HUES64 (cell line): Measurements from ENCODE around the gene GALNTL6.

Experiments used
- H3K27ac ChIP-seq: 2 replicates; pipeline ENCODE4 v1.7.0; 2013; ENCODE audit warnings: low read depth, low read length, inconsistent platforms
- H3K27me3 ChIP-seq: 2 replicates; pipeline ENCODE4 v1.6.1; 2013; ENCODE audit warnings: mild to moderate bottlenecking, low read length; ENCODE audit not compliant: insufficient read depth
- H3K36me3 ChIP-seq: 2 replicates; pipeline ENCODE4 v1.6.1; 2013; ENCODE audit warnings: mild to moderate bottlenecking, low read length; ENCODE audit not compliant: insufficient read depth
- H3K4me1 ChIP-seq: 2 replicates; pipeline ENCODE4 v1.6.1; 2013; ENCODE audit warnings: mild to moderate bottlenecking, low read length, moderate library complexity; ENCODE audit not compliant: insufficient read depth
- H3K4me3 ChIP-seq: 2 replicates; pipeline ENCODE4 v1.5.1; 2013; ENCODE audit warnings: mild to moderate bottlenecking, low read length, moderate library complexity
- H3K9ac ChIP-seq: 2 replicates; pipeline ENCODE4 v1.6.1; 2013; ENCODE audit warnings: mild to moderate bottlenecking, low read depth, low read length
- H3K9me3 ChIP-seq: 2 replicates; pipeline ENCODE4 v1.6.1; 2013; ENCODE audit warnings: low read depth, low read length; ENCODE audit not compliant: insufficient read depth
- WGBS: fragments of 150-250, 120-280 bp; methylation state at CpG from one replicate; pipeline ENCODE4 v1.1.7; 2013; ENCODE audit warnings: missing lambda C conversion rate; 5-methylcytosine and 5-hydroxymethylcytosine counted together

Gene GALNTL6

GRCh38 chr4:172485007-172485406 lies 671.8 kb downstream of the GALNTL6 start:
- 100% methylated on average over 1 of the region's 3 CpGs for WGBS
- Histone ChIP-seq H3K27ac (no peak overlapping the region), H3K9ac (no peak overlapping the region), H3K9me3 (peaks cover 16% of the 10 kb centered on the region), H3K4me3 (no peak overlapping the region), H3K27me3 (no peaks in the 10 kb centered on the region), H3K36me3 (no peaks in the 10 kb centered on the region), H3K4me1 (no peaks in the 10 kb centered on the region)

- Histone ChIP-seq H3K36me3 (no peaks in the 10 kb centered on the region), H3K9ac (no peak overlapping the region), H3K4me1 (no peaks in the 10 kb centered on the region), H3K27me3 (no peaks in the 10 kb centered on the region), H3K27ac (no peak overlapping the region), H3K9me3 (peaks cover 13% of the 10 kb centered on the region), H3K4me3 (no peak overlapping the region)
- 81% methylated on average over 2 of the region's 2 CpGs for WGBS
Measured at GRCh38 chr4:172486531-172486930, 673.3 kb downstream of the GALNTL6 start.

- Histone ChIP-seq H3K9me3 (no peaks in the 10 kb centered on the region), H3K27ac (no peak overlapping the region), H3K4me1 (no peaks in the 10 kb centered on the region), H3K36me3 (no peaks in the 10 kb centered on the region), H3K27me3 (no peaks in the 10 kb centered on the region), H3K4me3 (no peak overlapping the region), H3K9ac (no peak overlapping the region)
Measured at GRCh38 chr4:172489861-172490260, 676.7 kb downstream of the GALNTL6 start.

- 96% methylated on average over 3 of the region's 3 CpGs for WGBS
- no peaks in the 10 kb centered on the region for H3K4me1 ChIP-seq
- no peak overlapping the region for H3K4me3 ChIP-seq
- no peaks in the 10 kb centered on the region for H3K9me3 ChIP-seq
- no peaks in the 10 kb centered on the region for H3K27me3 ChIP-seq
- H3K36me3 ChIP-seq, result no peaks in the 10 kb centered on the region
- no peak overlapping the region for H3K9ac ChIP-seq
- no peak overlapping the region for H3K27ac ChIP-seq
Measured at GRCh38 chr4:172495769-172496168, 682.6 kb downstream of the GALNTL6 start.

GRCh38 chr4:172497321-172497720 lies 684.1 kb downstream of the GALNTL6 start:
- Histone ChIP-seq H3K27me3 (no peaks in the 10 kb centered on the region), H3K27ac (no peak overlapping the region), H3K36me3 (no peaks in the 10 kb centered on the region), H3K4me3 (no peak overlapping the region), H3K9ac (no peak overlapping the region), H3K9me3 (no peaks in the 10 kb centered on the region), H3K4me1 (no peaks in the 10 kb centered on the region)

- Histone ChIP-seq H3K36me3 (no peaks in the 10 kb centered on the region), H3K27ac (no peak overlapping the region), H3K4me3 (no peak overlapping the region)
Measured at GRCh38 chr4:172514011-172514410, 700.8 kb downstream of the GALNTL6 start.

GRCh38 chr4:172514801-172515200 lies 701.6 kb downstream of the GALNTL6 start:
- no peak overlapping the region for H3K4me3 ChIP-seq
- H3K9ac ChIP-seq, result no peak overlapping the region
- H3K4me1 ChIP-seq, result no peaks in the 10 kb centered on the region
- no peaks in the 10 kb centered on the region for H3K36me3 ChIP-seq
- no peaks in the 10 kb centered on the region for H3K9me3 ChIP-seq
- no peaks in the 10 kb centered on the region for H3K27me3 ChIP-seq
- no peak overlapping the region for H3K27ac ChIP-seq

More at GRCh38 chr4:172514011-172514410, 700.8 kb downstream of the GALNTL6 start:
- H3K4me1 ChIP-seq, result no peaks in the 10 kb centered on the region
- no peaks in the 10 kb centered on the region for H3K9me3 ChIP-seq
- no peaks in the 10 kb centered on the region for H3K27me3 ChIP-seq
- H3K9ac ChIP-seq, result no peak overlapping the region

- H3K27ac ChIP-seq, result no peak overlapping the region
- no peaks in the 10 kb centered on the region for H3K27me3 ChIP-seq
- H3K9ac ChIP-seq, result no peak overlapping the region
- H3K4me3 ChIP-seq, result no peak overlapping the region
- no peaks in the 10 kb centered on the region for H3K9me3 ChIP-seq
- no peaks in the 10 kb centered on the region for H3K4me1 ChIP-seq
- WGBS, result 93% methylated on average over 7 of the region's 7 CpGs
- no peaks in the 10 kb centered on the region for H3K36me3 ChIP-seq
Measured at GRCh38 chr4:172515266-172515879, 702.2 kb downstream of the GALNTL6 start.

GRCh38 chr4:172517391-172517790 lies 704.2 kb downstream of the GALNTL6 start:
- Histone ChIP-seq H3K36me3 (no peaks in the 10 kb centered on the region), H3K9ac (no peak overlapping the region), H3K27ac (no peak overlapping the region), H3K27me3 (no peaks in the 10 kb centered on the region), H3K4me1 (no peaks in the 10 kb centered on the region), H3K9me3 (no peaks in the 10 kb centered on the region), H3K4me3 (no peak overlapping the region)
- 88% methylated on average over 2 of the region's 2 CpGs for WGBS

GRCh38 chr4:172521248-172521647 lies 708.0 kb downstream of the GALNTL6 start:
- H3K9ac ChIP-seq, result no peak overlapping the region
- H3K27me3 ChIP-seq, result no peaks in the 10 kb centered on the region
- no peaks in the 10 kb centered on the region for H3K36me3 ChIP-seq
- no peaks in the 10 kb centered on the region for H3K9me3 ChIP-seq
- WGBS, result 92% methylated on average over 1 of the region's 1 CpG
- H3K27ac ChIP-seq, result no peak overlapping the region
- H3K4me3 ChIP-seq, result no peak overlapping the region
- H3K4me1 ChIP-seq, result no peaks in the 10 kb centered on the region

GRCh38 chr4:172521680-172522079 lies 708.5 kb downstream of the GALNTL6 start:
- Histone ChIP-seq H3K27me3 (no peaks in the 10 kb centered on the region), H3K9me3 (no peaks in the 10 kb centered on the region), H3K27ac (no peak overlapping the region), H3K36me3 (no peaks in the 10 kb centered on the region), H3K4me1 (no peaks in the 10 kb centered on the region), H3K9ac (no peak overlapping the region), H3K4me3 (no peak overlapping the region)
- no CpG with 5 or more reads among the region's 1 CpG for WGBS

GRCh38 chr4:172543249-172543648 lies 730.0 kb downstream of the GALNTL6 start:
- no peaks in the 10 kb centered on the region for H3K36me3 ChIP-seq
- peaks cover 17% of the 10 kb centered on the region for H3K4me1 ChIP-seq
- no peak overlapping the region for H3K27ac ChIP-seq
- H3K9me3 ChIP-seq, result no peaks in the 10 kb centered on the region
- H3K4me3 ChIP-seq, result no peak overlapping the region
- 87% methylated on average over 4 of the region's 4 CpGs for WGBS
- no peak overlapping the region for H3K9ac ChIP-seq
- no peaks in the 10 kb centered on the region for H3K27me3 ChIP-seq
